ENCODE measurements around the gene RTKN2. TPM values are rescaled to one million over a fixed set of nuclear protein-coding genes. Genes with fewer than 3 reads are reported as not detected.
"Not testable (repeated sequence)": the region's sequence is repeated elsewhere in the genome, so short reads cannot be mapped to it uniquely, and the experiment has no call there.

The RTKN2 gene
- polyA plus RNA-seq, 1 experiment: 1.4 TPM

DNA sequence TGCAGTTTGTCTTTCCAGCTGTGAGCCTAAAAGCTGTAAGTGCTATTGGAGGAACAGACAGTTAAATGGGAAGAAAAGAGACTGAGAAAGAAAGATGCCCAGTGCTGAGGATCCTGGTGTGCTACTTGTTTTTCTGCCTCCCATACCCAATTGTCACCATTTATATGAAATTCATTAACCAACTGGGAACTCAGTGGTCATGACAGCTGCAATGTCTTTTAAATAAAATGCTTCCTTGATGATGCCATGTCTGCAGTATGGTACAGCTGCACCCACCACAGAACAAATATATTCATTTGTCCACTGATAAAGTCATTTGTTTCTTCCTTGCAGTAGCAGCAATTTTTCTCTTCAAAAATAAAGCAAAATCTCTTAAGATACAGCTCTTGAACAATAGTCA is 15.6 kb upstream of the RTKN2 start:
- ChIA-PET CTCF (no interaction called here), POLR2A (interaction anchor here (0.6 kb wide), 1 partner anchor 1475 kb away, joined by 3 read pairs; no protein-coding TSS in a partner anchor)
- TF ChIP-seq, protein P1, sequence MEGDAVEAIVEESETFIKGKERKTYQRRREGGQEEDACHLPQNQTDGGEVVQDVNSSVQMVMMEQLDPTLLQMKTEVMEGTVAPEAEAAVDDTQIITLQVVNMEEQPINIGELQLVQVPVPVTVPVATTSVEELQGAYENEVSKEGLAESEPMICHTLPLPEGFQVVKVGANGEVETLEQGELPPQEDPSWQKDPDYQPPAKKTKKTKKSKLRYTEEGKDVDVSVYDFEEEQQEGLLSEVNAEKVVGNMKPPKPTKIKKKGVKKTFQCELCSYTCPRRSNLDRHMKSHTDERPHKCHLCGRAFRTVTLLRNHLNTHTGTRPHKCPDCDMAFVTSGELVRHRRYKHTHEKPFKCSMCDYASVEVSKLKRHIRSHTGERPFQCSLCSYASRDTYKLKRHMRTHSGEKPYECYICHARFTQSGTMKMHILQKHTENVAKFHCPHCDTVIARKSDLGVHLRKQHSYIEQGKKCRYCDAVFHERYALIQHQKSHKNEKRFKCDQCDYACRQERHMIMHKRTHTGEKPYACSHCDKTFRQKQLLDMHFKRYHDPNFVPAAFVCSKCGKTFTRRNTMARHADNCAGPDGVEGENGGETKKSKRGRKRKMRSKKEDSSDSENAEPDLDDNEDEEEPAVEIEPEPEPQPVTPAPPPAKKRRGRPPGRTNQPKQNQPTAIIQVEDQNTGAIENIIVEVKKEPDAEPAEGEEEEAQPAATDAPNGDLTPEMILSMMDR (IDR thresholded peaks at IDR 0.05; ENCODE audit: low read depth, low read length): no peak
- no peaks in the 10 kb centered on the region; the same call in 1 of the 2 replicates for H3K9me3 ChIP-seq (ENCODE audit: control insufficient read depth, insufficient read depth, low read length)
- no peak overlapping the region for H3K27ac ChIP-seq (ENCODE audit: low read depth, low read length)
- H3K4me3 ChIP-seq (ENCODE audit: low read depth, low read length): no peak overlapping the region
- no peak for DNase-seq (ENCODE audit: low read depth, low spot score)
- H3K27me3 ChIP-seq (ENCODE audit: control insufficient read depth, insufficient read depth, low read length): no peaks in the 10 kb centered on the region

DNA sequence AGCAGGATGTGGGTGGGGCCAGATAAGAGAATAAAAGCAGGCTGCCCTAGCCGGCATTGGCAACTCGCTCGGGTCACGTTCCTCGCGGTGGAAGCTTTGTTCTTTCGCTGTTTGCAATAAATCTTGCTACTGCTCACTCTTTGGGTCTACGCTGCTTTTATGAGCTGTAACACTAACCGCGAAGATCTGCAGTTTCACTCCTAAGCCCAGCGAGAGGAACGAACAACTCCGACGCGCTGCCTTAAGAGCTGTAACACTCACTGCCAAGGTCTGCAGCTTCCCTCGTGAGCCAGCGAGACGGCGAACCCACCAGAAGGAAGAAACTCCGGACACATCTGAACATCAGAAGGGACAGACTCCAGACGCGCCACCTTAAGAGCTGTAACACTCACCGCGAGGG is 12.7 kb upstream of the RTKN2 start:
- H3K27ac ChIP-seq (ENCODE audit: low read depth, low read length); POLR2A ChIA-PET; H3K27me3 ChIP-seq (ENCODE audit: control insufficient read depth, insufficient read depth, low read length); DNase-seq (ENCODE audit: low read depth, low spot score); H3K9me3 ChIP-seq (ENCODE audit: control insufficient read depth, insufficient read depth, low read length); H3K4me3 ChIP-seq (ENCODE audit: low read depth, low read length): not testable (repeated sequence)
- CTCF ChIA-PET: interaction anchor here (0.6 kb wide), 1 partner anchor 16 kb away, joined by 4 read pairs; no protein-coding TSS in a partner anchor

DNA sequence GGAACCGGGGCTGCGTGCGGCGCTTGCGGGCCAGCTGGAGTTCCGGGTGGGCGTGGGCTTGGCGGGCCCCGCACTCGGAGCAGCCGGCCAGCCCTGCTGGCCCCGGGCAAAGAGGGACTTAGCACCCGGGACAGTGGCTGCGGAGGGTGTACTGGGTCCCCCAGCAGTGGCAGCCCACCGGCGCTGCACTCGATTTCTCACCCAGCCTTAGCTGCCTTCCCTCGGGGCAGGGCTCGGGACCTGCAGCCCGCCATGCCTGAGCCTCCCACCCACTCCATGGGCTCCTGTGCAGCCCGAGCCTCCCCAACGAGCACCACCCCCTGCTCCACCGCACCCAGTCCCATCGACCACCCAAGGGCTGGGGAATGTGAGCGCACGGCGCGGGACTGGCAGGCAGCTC is 11.7 kb upstream of the RTKN2 start:
- POLR2A ChIA-PET; H3K27ac ChIP-seq (ENCODE audit: low read depth, low read length); H3K4me3 ChIP-seq (ENCODE audit: low read depth, low read length); H3K27me3 ChIP-seq (ENCODE audit: control insufficient read depth, insufficient read depth, low read length); H3K9me3 ChIP-seq (ENCODE audit: control insufficient read depth, insufficient read depth, low read length); DNase-seq (ENCODE audit: low read depth, low spot score): not testable (repeated sequence)
- CTCF ChIA-PET: interaction anchor here (0.6 kb wide), 1 partner anchor 574 kb away, joined by 7 read pairs; no protein-coding TSS in a partner anchor

DNA sequence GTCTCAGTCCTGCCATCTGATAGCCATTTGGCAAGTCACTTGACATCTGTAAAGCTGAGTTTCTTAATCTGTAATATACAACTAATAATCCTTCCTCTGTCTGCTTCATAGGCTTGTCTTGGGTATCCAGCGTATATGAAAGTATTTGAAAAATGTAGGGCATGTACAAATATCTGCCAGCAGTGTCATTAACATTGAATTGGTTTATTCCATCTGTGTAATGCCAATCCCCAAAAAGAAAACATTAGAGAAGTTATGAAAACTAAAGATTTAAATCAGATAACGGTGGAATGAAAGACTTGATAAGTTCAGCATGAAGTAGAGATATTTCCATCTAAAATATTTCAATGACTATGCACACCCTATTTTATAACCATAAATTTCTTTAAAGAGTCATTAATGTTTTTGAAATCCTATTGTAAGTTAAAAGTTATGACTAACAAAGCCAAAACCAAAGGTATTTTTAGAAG is 9.8 kb upstream of the RTKN2 start:
- H3K27ac ChIP-seq (ENCODE audit: low read depth, low read length): no peak overlapping the region
- no peak overlapping the region for H3K4me3 ChIP-seq (ENCODE audit: low read depth, low read length)
- POLR2A ChIA-PET: no interaction called here
- DNase-seq (ENCODE audit: low read depth, low spot score): no peak
- CTCF ChIA-PET: no interaction called here
- TF ChIP-seq, protein P1 (IDR thresholded peaks at IDR 0.05; ENCODE audit: low read depth, low read length): no peak
- H3K9me3 ChIP-seq (ENCODE audit: control insufficient read depth, insufficient read depth, low read length): no peaks in the 10 kb centered on the region; the same call in 1 of the 2 replicates
- H3K27me3 ChIP-seq (ENCODE audit: control insufficient read depth, insufficient read depth, low read length): no peaks in the 10 kb centered on the region

DNA sequence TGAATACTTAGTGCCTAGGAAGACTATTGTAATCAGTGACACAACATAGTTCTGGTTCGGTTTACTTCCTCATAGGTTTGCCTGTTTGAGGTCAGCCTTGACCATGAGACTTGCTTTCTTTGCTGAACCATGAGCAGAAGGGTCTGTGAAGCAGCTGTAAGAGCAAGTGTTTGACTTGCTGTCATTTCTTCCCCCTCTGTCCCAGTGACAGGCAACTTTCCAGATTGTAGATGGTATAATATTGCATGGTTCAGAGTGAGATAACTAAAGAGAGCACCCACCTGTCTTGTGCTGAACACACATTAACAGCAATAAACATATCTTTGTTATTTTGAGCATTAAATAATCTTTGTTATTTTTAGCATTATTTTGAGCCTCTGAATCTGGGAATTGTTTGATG is 9.3 kb upstream of the RTKN2 start:
- ChIA-PET CTCF (no interaction called here), POLR2A (no interaction called here)
- TF ChIP-seq, protein P1 (IDR thresholded peaks at IDR 0.05; ENCODE audit: low read depth, low read length): no peak
- H3K9me3 ChIP-seq (ENCODE audit: control insufficient read depth, insufficient read depth, low read length): no peaks in the 10 kb centered on the region; the same call in 1 of the 2 replicates
- H3K27me3 ChIP-seq (ENCODE audit: control insufficient read depth, insufficient read depth, low read length): no peaks in the 10 kb centered on the region
- no peak for DNase-seq (ENCODE audit: low read depth, low spot score)
- H3K4me3 ChIP-seq (ENCODE audit: low read depth, low read length): no peak overlapping the region
- H3K27ac ChIP-seq (ENCODE audit: low read depth, low read length): no peak overlapping the region

DNA sequence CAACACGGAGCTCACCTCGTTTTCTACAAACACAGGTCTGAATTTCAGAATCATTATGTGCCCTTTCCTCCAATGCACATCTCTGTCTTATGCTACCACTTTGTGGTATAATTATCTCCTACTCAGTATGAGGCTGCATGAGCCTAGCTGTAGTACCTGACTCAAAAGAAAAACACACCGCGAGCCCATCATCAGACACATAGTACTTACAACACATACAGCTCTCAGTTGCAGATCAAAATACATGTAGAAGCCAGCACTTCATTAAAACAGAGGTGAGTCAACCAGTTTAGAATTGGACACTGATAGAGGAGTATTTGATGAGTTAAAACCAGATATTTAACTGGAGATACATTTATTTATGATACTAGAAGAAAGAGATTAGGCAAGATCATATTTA is 1.4 kb upstream of the RTKN2 start:
- no peak overlapping the region for H3K27ac ChIP-seq (ENCODE audit: low read depth, low read length)
- TF ChIP-seq, protein P1 (IDR thresholded peaks at IDR 0.05; ENCODE audit: low read depth, low read length): no peak
- no peaks in the 10 kb centered on the region for H3K27me3 ChIP-seq (ENCODE audit: control insufficient read depth, insufficient read depth, low read length)
- no peak for DNase-seq (ENCODE audit: low read depth, low spot score)
- no peaks in the 10 kb centered on the region for H3K9me3 ChIP-seq (ENCODE audit: control insufficient read depth, insufficient read depth, low read length)
- POLR2A ChIA-PET: no interaction called here
- no peak overlapping the region for H3K4me3 ChIP-seq (ENCODE audit: low read depth, low read length)
- CTCF ChIA-PET: interaction anchor here (1.2 kb wide), 1 partner anchor 231 kb away, joined by 4 read pairs; no protein-coding TSS in a partner anchor

All from AG04450 (cell line).